Hepatocyte (in vitro differentiated cells): ENCODE data around the gene UGT1A5.

ENCODE experiments used
- EZH2 ChIP-seq: fragments of 200-600 bp; sonication (generic); IDR thresholded peaks from 2 replicates; pipeline ENCODE4 v1.6.1; 2016; ENCODE audit warnings: antibody characterized with exemption, mild to moderate bottlenecking, borderline replicate concordance
- TF ChIP-seq, protein P1 (sequence below): fragments of 200-600 bp; sonication (generic); IDR thresholded peaks from 2 replicates; pipeline ENCODE4 v1.5.1; 2016; ENCODE audit warnings: antibody characterized with exemption, mild to moderate bottlenecking; ENCODE audit not compliant: poor library complexity

GRCh38 chr2:233800208-233800607 is 87.5 kb downstream of the UGT1A5 start:
- TF ChIP-seq, protein P1, sequence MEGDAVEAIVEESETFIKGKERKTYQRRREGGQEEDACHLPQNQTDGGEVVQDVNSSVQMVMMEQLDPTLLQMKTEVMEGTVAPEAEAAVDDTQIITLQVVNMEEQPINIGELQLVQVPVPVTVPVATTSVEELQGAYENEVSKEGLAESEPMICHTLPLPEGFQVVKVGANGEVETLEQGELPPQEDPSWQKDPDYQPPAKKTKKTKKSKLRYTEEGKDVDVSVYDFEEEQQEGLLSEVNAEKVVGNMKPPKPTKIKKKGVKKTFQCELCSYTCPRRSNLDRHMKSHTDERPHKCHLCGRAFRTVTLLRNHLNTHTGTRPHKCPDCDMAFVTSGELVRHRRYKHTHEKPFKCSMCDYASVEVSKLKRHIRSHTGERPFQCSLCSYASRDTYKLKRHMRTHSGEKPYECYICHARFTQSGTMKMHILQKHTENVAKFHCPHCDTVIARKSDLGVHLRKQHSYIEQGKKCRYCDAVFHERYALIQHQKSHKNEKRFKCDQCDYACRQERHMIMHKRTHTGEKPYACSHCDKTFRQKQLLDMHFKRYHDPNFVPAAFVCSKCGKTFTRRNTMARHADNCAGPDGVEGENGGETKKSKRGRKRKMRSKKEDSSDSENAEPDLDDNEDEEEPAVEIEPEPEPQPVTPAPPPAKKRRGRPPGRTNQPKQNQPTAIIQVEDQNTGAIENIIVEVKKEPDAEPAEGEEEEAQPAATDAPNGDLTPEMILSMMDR, result no peak
- no peak for TF ChIP-seq EZH2
